ENCODE measurements around the gene APMAP. TPM values are rescaled to one million over a fixed set of nuclear protein-coding genes. Genes with fewer than 3 reads are reported as not detected.

The APMAP gene
- total and polyA plus RNA-seq, 2 of the 13 experiments (the other 11 are each of a cell fraction or from before 2014, with no cell fraction given), result 168 to 214 TPM

DNA sequence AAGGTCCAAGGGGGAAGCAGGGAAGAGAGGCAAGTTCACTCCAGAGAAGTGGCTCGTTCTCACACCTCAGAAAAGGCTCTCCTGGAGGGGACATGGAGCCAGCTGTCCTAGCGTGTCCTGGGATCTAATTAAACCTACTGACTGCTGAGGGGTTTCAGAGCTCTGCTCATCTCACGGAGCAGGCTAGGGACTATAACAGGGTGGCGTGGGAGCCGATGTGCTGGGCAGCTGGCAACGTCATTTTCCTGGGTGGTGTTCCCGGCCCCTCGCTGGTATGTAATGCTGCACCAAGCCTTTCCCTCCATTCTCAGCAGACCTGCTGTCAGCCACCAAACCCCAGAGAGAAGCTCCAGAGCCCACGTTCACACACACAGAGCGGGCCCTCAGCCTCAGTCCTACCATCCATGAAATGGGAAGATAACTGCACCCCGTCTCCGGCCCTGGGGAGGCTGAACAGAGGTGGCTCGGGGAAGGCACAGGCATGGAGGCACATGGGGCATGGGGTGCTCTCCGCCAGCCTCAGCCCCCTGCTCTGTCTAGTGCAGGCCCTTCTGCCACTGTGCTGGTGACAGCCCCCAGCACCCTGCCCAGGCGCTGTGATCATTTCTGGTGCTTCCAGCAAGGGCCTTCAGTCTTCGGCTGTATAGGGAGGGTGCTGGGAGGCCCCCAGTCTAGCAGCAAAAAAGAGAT, 41.6 kb downstream of the APMAP start:
- in situ Hi-C loops (cut with HindIII; ENCODE audit: extremely low pct_ligation_motif_present, low pct_unique_long_range_greater_than_20kb) (no loop called here), intact Hi-C loops (cut with micrococcal nuclease; ENCODE audit: unreplicated experiment) (no loop called here)
- TF ChIP-seq ZNF136 (CRISPR knock-in tag; IDR thresholded peaks at IDR 0.05; ENCODE audit: low read depth) (no peak), GFI1 (CRISPR knock-in tag; IDR thresholded peaks at IDR 0.05; ENCODE audit: borderline replicate concordance) (no peak), ZSCAN9 (CRISPR knock-in tag; IDR thresholded peaks at IDR 0.05; ENCODE audit: borderline replicate concordance) (no peak), ZNF468 (CRISPR knock-in tag; IDR thresholded peaks at IDR 0.05) (no peak), ZNF124 (CRISPR knock-in tag; IDR thresholded peaks at IDR 0.05) (no peak), ZNF768 (CRISPR knock-in tag; IDR thresholded peaks at IDR 0.05) (peak; percentile 21; the same call in 1 of the 2 replicates), KLF13 (CRISPR knock-in tag; IDR thresholded peaks at IDR 0.05) (no peak), ZNF629 (CRISPR knock-in tag; conservative IDR thresholded peaks at IDR 0.05) (peak; percentile 83)
- CTCF ChIA-PET (ENCODE audit: low intra/inter-chr PET ratio, low total read pairs), result no interaction called here
- peak; percentile 12 for ATAC-seq
- BruUV-seq (replicated peaks), result no TSS peak
- no peak overlapping the region for H3K4me2 ChIP-seq (ENCODE audit: low read depth, low read length)
- no peaks in the 10 kb centered on the region; the same call in 1 of the 2 replicates for H4K20me1 ChIP-seq (ENCODE audit: insufficient read depth, low read length)
- 27% methylated on average over 16 of the region's 16 CpGs for WGBS (ENCODE audit: low lambda C conversion rate)
- H2AFZ ChIP-seq (ENCODE audit: low read length), result no peak overlapping the region
- no peaks in the 10 kb centered on the region for H3K36me3 ChIP-seq (replicated peaks in 1 of 2; ENCODE audit: control insufficient read depth in 1 of 2, insufficient read depth in 2 of 2, low read length in 2 of 2)
- H3K9ac ChIP-seq (ENCODE audit: insufficient read depth, low read depth, low read length), result no peak overlapping the region
- H3K4me3 ChIP-seq (replicated peaks in 1 of 3; ENCODE audit: insufficient read depth in 1 of 3, low read depth in 2 of 3, low read length in 3 of 3), result no peak overlapping the region
- peaks cover 7 to 12% of the 10 kb centered on the region in 2 experiments for H3K27me3 ChIP-seq (ENCODE audit: control insufficient read depth in 1 of 2, insufficient read depth in 2 of 2, low read length in 2 of 2)
- no peaks in the 10 kb centered on the region for H3K9me3 ChIP-seq (ENCODE audit: low read length)
- no peak overlapping the region for H3K27ac ChIP-seq (ENCODE audit: extremely low read length, insufficient read depth, low read length)
- POLR2A ChIA-PET, result no interaction called here
- 0 out of 2 replicates have a peak, but pooled peaks cover 5% of the 10 kb centered on the region for H3K4me1 ChIP-seq (ENCODE audit: insufficient read depth, low read length)
- FAIRE-seq, result no peak
- no peaks in the 10 kb centered on the region for H3K79me2 ChIP-seq (ENCODE audit: insufficient read depth, low read length)
- no peak for DNase-seq (ENCODE audit: low spot score)

Measured in HepG2 (cell line).